ENCODE measurements around the gene RNASEH2A. TPM values are rescaled to one million over a fixed set of nuclear protein-coding genes. Genes with fewer than 3 reads are reported as not detected.

The RNASEH2A gene
- total RNA-seq, 3 donors from 2014 or later, result 5.2 to 8.8 (median 8.5) TPM

DNA sequence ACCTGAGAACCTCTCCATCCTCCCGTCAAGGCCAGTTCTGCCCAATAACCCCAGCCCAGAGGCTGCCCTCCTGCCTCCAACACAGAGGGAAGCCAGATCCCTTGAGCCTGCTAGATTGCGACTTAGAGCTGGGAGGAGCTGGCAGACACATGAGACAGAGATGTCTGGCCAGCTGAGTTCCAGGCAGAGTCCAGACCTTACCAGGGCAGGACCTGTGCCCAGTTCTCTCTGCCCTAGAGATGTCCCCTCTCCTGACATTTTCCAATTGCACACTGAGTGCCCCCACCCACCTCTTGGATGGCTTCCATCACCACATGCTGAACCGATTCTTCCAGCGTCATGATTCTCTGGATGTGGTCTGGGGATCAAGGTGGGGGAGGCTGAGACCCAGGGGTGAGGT lies 34.1 kb upstream of the RNASEH2A start:
- no peaks in the 10 kb centered on the region for H3K4me1 ChIP-seq
- intact Hi-C loops (cut with DNase I; ENCODE audit: low total_unique reads), result no loop called here
- H3K36me3 ChIP-seq, result no peaks in the 10 kb centered on the region
- H3K27me3 ChIP-seq, result no peaks in the 10 kb centered on the region
- DNase-seq (ENCODE audit: low spot score in 2 of 2), result no peak
- H3K9me3 ChIP-seq, result no peaks in the 10 kb centered on the region
- no peak for TF ChIP-seq CTCF (IDR thresholded peaks at IDR 0.05)
- no peak for TF ChIP-seq POLR2AphosphoS5 (IDR thresholded peaks at IDR 0.05)
- no peak for TF ChIP-seq POLR2A (IDR thresholded peaks at IDR 0.05)
- H3K27ac ChIP-seq, result no peak overlapping the region
- H3K4me3 ChIP-seq, result no peak overlapping the region

DNA sequence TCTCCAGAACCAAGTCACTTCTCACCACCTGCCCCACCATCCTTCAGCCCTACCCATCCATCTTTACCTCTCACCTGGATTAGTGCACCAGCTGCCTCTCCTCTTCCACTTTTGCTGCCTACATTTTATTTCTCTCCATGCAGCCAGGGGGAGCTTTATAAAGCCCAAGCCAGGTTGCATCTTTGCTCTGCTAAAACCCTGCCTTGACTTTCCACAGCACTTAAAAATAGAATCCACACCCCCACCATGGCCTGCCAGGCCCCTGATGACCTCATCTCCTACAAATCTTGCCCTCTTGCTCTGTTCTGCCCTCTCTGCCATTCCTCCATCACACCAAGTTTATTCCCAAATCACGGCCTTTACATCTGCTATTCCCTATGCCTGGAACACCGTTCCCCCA lies 32.8 kb upstream of the RNASEH2A start:
- no peak for TF ChIP-seq POLR2A (IDR thresholded peaks at IDR 0.05)
- TF ChIP-seq POLR2AphosphoS5 (IDR thresholded peaks at IDR 0.05), result no peak
- TF ChIP-seq CTCF (IDR thresholded peaks at IDR 0.05), result no peak
- H3K27ac ChIP-seq, result no peak overlapping the region
- no peaks in the 10 kb centered on the region for H3K4me1 ChIP-seq
- no peak overlapping the region for H3K4me3 ChIP-seq
- intact Hi-C loops (cut with DNase I; ENCODE audit: low total_unique reads), result no loop called here
- H3K9me3 ChIP-seq, result no peaks in the 10 kb centered on the region
- H3K36me3 ChIP-seq, result no peaks in the 10 kb centered on the region
- DNase-seq (ENCODE audit: low spot score in 2 of 2), result no peak
- no peaks in the 10 kb centered on the region for H3K27me3 ChIP-seq

DNA sequence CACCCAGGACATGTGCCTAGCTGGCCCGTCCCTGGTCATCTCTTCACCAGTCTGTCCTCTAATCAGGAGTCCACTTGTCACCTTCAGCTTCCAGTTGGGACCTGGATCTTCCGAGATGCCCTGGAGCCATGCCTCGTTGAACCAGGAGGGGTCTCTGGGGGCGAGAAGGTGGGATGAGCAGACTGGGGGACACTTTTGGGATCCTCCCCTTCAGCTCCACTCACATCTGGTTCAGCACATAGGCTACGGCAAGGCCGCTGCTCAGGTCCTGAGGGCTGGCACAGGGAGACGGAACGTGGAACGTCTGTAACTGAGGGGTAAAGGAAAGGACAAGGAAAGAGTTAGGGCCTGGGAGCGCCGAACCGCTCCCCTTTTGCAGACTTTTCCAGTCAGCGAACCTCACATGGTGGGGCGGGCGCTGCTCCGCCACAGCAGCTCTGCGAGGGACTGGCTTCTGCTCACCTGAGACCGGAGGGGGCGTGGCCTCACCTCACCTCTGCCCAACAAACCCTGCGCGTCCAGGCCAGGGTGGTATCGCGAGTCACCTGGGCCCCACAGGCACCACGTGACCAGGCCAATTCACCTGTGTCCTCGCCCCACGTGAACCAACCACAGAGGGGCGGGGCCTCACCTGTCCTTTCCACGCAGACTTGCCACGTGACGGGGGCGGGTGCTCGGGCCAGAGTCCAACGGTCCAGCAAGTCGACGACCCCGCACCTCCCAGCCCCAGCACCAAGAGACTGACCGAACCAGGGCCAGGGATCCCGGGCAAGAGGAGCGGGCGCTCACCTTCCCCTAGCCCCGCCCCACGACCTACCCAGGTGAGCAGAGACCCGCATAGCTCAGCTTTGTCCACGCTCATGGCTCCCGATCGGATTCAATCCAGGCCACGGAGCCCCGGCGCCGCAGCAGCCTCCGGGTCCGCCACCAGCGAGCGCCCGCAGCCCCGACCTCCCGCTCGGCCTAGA lies 31.5 kb upstream of the RNASEH2A start, which contains the start of gene HOOK2:
HOOK2 (minus strand) TSS at position 965 of the 968 bp plus-strand sequence; CDS start at position 862, 103 bp downstream.
- no peaks in the 10 kb centered on the region for H3K9me3 ChIP-seq
- no peaks in the 10 kb centered on the region for H3K27me3 ChIP-seq
- peak within 1 kb of the TSS; percentile 47 to 71 (median 58) for H3K4me3 ChIP-seq
- H3K27ac ChIP-seq, result peak within 1 kb of the TSS; percentile 92 to 93
- DNase-seq (ENCODE audit: low spot score in 2 of 2), result peak; percentile 98 to 99
- peaks cover 0 to 5% of the 10 kb centered on the region in 2 donors for H3K4me1 ChIP-seq
- TF ChIP-seq CTCF (IDR thresholded peaks at IDR 0.05), result no peak
- TF ChIP-seq POLR2AphosphoS5 (IDR thresholded peaks at IDR 0.05), result peak; percentile 18 to 72 (median 43)
- TF ChIP-seq POLR2A (IDR thresholded peaks at IDR 0.05), result peak; percentile 63
- H3K36me3 ChIP-seq, result no peaks in the 10 kb centered on the region
- intact Hi-C loops (cut with DNase I; ENCODE audit: low total_unique reads), result no loop called here

GRCh38 chr19:12777217-12778016 lies 29.0 kb upstream of the RNASEH2A start:
- peak overlapping the region; percentile 54 to 80 (median 73) for H3K4me3 ChIP-seq
- no peak for TF ChIP-seq POLR2A (IDR thresholded peaks at IDR 0.05)
- peak; percentile 68 to 74 (median 74) for TF ChIP-seq POLR2AphosphoS5 (IDR thresholded peaks at IDR 0.05)
- TF ChIP-seq CTCF (IDR thresholded peaks at IDR 0.05), result peak; percentile 97 to 99 (median 98)
- H3K4me1 ChIP-seq, result peaks cover 0 to 5% of the 10 kb centered on the region in 2 donors
- H3K27me3 ChIP-seq, result no peaks in the 10 kb centered on the region
- DNase-seq (ENCODE audit: low spot score in 2 of 2), result peak; percentile 71 to 77
- H3K9me3 ChIP-seq, result no peaks in the 10 kb centered on the region
- intact Hi-C loops (cut with DNase I; ENCODE audit: low total_unique reads), result loop anchor here (2.0 kb wide), 1 partner anchor 13 kb away; the partner anchor contains the start of gene JUNB
- H3K27ac ChIP-seq, result peak overlapping the region; percentile 97 to 98
- H3K36me3 ChIP-seq, result no peaks in the 10 kb centered on the region
